GM23338 (cell line): ENCODE results near the gene ZNF784. TPM values are rescaled to one million over a fixed set of nuclear protein-coding genes. Genes with fewer than 3 reads are reported as not detected.

Source experiments
- ATAC-seq: fragments of 200-7000 bp; cut with Tn5 transposase; 3 replicates; pipeline ENCODE4 v1.9.1; 2020
- DNase-seq: peaks from one replicate; pipeline ENCODE4 v3.0.0-alpha.2; 2015; ENCODE audit warnings: low spot score
- H2AFZ ChIP-seq: fragments of 200-600 bp; sonication (generic); 2 replicates; pipeline ENCODE4 v1.8.0; 2016; ENCODE audit warnings: antibody characterized with exemption, mild to moderate bottlenecking, moderate library complexity
- H3F3A ChIP-seq: fragments of 200-600 bp; sonication (generic); replicated peaks from 2 replicates; pipeline ENCODE4 v1.8.0; 2017; ENCODE audit warnings: antibody characterized with exemption, mixed run types, low read depth
- H3K27ac ChIP-seq: fragments of 200-600 bp; sonication (generic); 2 replicates; pipeline ENCODE4 v1.6.1; 2016; ENCODE audit warnings: low read depth
- H3K27me3 ChIP-seq: fragments of 200-600 bp; sonication (generic); 2 replicates; pipeline ENCODE4 v1.8.0; 2016; ENCODE audit warnings: mild to moderate bottlenecking, mixed run types, moderate library complexity; ENCODE audit not compliant: insufficient read depth
- H3K36me3 ChIP-seq: fragments of 200-600 bp; sonication (generic); 2 replicates; pipeline ENCODE4 v1.8.0; 2016; ENCODE audit warnings: mild to moderate bottlenecking; ENCODE audit not compliant: insufficient read depth
- H3K4me1 ChIP-seq: fragments of 200-600 bp; sonication (generic); 2 replicates; pipeline ENCODE4 v1.8.0; 2016; ENCODE audit warnings: mild to moderate bottlenecking, moderate library complexity; ENCODE audit not compliant: insufficient read depth
- H3K4me2 ChIP-seq: fragments of 200-600 bp; sonication (generic); 2 replicates; pipeline ENCODE4 v1.7.1; 2017; ENCODE audit warnings: mixed run types
- H3K4me3 ChIP-seq: fragments of 200-600 bp; sonication (generic); 2 replicates; pipeline ENCODE4 v1.6.1; 2016; ENCODE audit warnings: mixed run types
- H3K79me2 ChIP-seq: fragments of 200-600 bp; sonication (generic); replicated peaks from 2 replicates; pipeline ENCODE4 v1.8.0; 2017; ENCODE audit warnings: mild to moderate bottlenecking; ENCODE audit not compliant: insufficient read depth
- H3K9me2 ChIP-seq: fragments of 200-600 bp; sonication (generic); 2 replicates; pipeline ENCODE4 v1.8.0; 2017; ENCODE audit not compliant: insufficient read depth
- H4K20me1 ChIP-seq: fragments of 200-600 bp; sonication (generic); replicated peaks from 2 replicates; pipeline ENCODE4 v1.8.0; 2017; ENCODE audit warnings: mild to moderate bottlenecking; ENCODE audit not compliant: insufficient read depth
- H3K27ac Mint-ChIP-seq: 2 replicates; pipeline ENCODE4 v1.8.0; 2020; ENCODE audit warnings: inconsistent platforms, mild to moderate bottlenecking, moderate library complexity, mixed read lengths
- H3K27me3 Mint-ChIP-seq: 3 replicates; pipeline ENCODE4 v1.8.0; 2022; ENCODE audit warnings: low read depth, mild to moderate bottlenecking, moderate library complexity, mixed read lengths, inconsistent platforms; ENCODE audit not compliant: insufficient read depth, poor library complexity
- H3K36me3 Mint-ChIP-seq: 3 replicates; pipeline ENCODE4 v1.8.0; 2021; ENCODE audit warnings: low read depth, mild to moderate bottlenecking, inconsistent platforms, moderate library complexity, mixed read lengths
- H3K4me1 Mint-ChIP-seq: 3 replicates; pipeline ENCODE4 v1.8.0; 2020; ENCODE audit warnings: mild to moderate bottlenecking, inconsistent platforms, mixed read lengths
- H3K4me3 Mint-ChIP-seq: 3 replicates; pipeline ENCODE4 v1.8.0; 2021; ENCODE audit warnings: moderate library complexity, mild to moderate bottlenecking, inconsistent platforms, mixed read lengths
- H3K9me3 Mint-ChIP-seq: 3 replicates; pipeline ENCODE4 v1.8.0; 2020; ENCODE audit warnings: moderate library complexity, mild to moderate bottlenecking, inconsistent platforms, mixed read lengths
- CREB1 ChIP-seq: fragments of 250-450 bp; sonication (Bioruptor Pico); IDR thresholded peaks from 2 replicates; pipeline ENCODE4 v1.5.0; 2020; ENCODE audit warnings: low read depth, mild to moderate bottlenecking, moderate library complexity
- CTCF ChIP-seq, 2 experiments: fragments of 200-600 bp in 1 of 2; sonication (generic) in 1 of 2; conservative IDR thresholded peaks; 2 replicates each; pipeline versions ENCODE4 v1.5.1 to v1.6.1; 2016 to 2017; ENCODE audit warnings: antibody characterized with exemption in 2 of 2, low read depth in 2 of 2, mild to moderate bottlenecking in 2 of 2, moderate library complexity in 1 of 2
- EZH2 ChIP-seq: fragments of 200-600 bp; sonication (generic); IDR thresholded peaks from one replicate; pipeline ENCODE4 v1.8.0; 2017; ENCODE audit warnings: antibody characterized with exemption, mild to moderate bottlenecking, low read depth; ENCODE audit not compliant: unreplicated experiment
- EZH2phosphoT487 ChIP-seq: fragments of 200-600 bp; sonication (generic); IDR thresholded peaks from one replicate; pipeline ENCODE4 v1.8.1; 2018; ENCODE audit warnings: antibody characterized with exemption; ENCODE audit not compliant: unreplicated experiment
- JUNB ChIP-seq: IDR thresholded peaks from one replicate; pipeline ENCODE4 v1.6.1; 2016; ENCODE audit warnings: antibody characterized with exemption; ENCODE audit not compliant: unreplicated experiment
- NANOG ChIP-seq: IDR thresholded peaks from 2 replicates; pipeline ENCODE4 v1.6.1; 2016; ENCODE audit warnings: antibody characterized with exemption, borderline replicate concordance
- POLR2AphosphoS5 ChIP-seq: IDR thresholded peaks from 2 replicates; pipeline ENCODE4 v1.6.1; 2016; ENCODE audit warnings: antibody characterized with exemption, low read depth
- REST ChIP-seq: IDR thresholded peaks from one replicate; pipeline ENCODE4 v1.6.1; 2018; ENCODE audit warnings: antibody characterized with exemption; ENCODE audit not compliant: unreplicated experiment
- STAT1 ChIP-seq: IDR thresholded peaks from one replicate; pipeline ENCODE4 v1.6.1; 2016; ENCODE audit warnings: antibody characterized with exemption; ENCODE audit not compliant: unreplicated experiment
- ZNF114 ChIP-seq: fragments of 250-450 bp; sonication (Bioruptor Pico); IDR thresholded peaks from 2 replicates; pipeline ENCODE4 v1.5.0; 2020; ENCODE audit warnings: mild to moderate bottlenecking, moderate library complexity
- ZNF331 ChIP-seq: fragments of 250-450 bp; sonication (Bioruptor Pico); IDR thresholded peaks from 2 replicates; pipeline ENCODE4 v1.5.0; 2020; ENCODE audit warnings: low read depth, mild to moderate bottlenecking, moderate library complexity
- polyA plus RNA-seq: library from polyadenylated mRNA; unstranded; fragments of >200 nt; fragmentation: Nextera tagmentation; extraction: Ambion mirVana; gene quantifications from 2 replicates; pipeline ENCODE4 v1.2.1, GENCODE V29; 2016
- total RNA-seq: library from RNA; depleted of rRNA; stranded (reverse); fragments of >200 nt; shearing (Covaris generic); gene quantifications from 2 replicates; pipeline ENCODE4 v1.2.3, GENCODE V29; 2014
- TF ChIP-seq, protein P1 (sequence below): IDR thresholded peaks from 2 replicates; pipeline ENCODE4 v1.6.1; 2016; ENCODE audit warnings: antibody characterized with exemption
- TF ChIP-seq, protein P2 (sequence below): fragments of 250-450 bp; sonication (Bioruptor Pico); IDR thresholded peaks from 2 replicates; pipeline ENCODE4 v1.5.0; 2020; ENCODE audit warnings: mild to moderate bottlenecking, moderate library complexity

ZNF784 gene
- total and polyA plus RNA-seq, 2 experiments from 2014 or later: 1.5 to 6.7 TPM

- Mint-ChIP-seq H3K27me3 (peaks cover 31% of the 10 kb centered on the region), H3K9me3 (peaks cover 3% of the 10 kb centered on the region; the same call in 2 of the 3 replicates), H3K4me1 (peaks cover 23% of the 10 kb centered on the region), H3K4me3 (peak overlapping the region; percentile 95), H3K36me3 (peaks cover 24% of the 10 kb centered on the region), H3K27ac (peak overlapping the region; percentile 46; the same call in 1 of the 2 replicates)
- no peak for DNase-seq
- peak overlapping the region; percentile 87 for H3K4me2 ChIP-seq
- H3K27ac ChIP-seq: peak overlapping the region; percentile 79
- H3K27me3 ChIP-seq: no peaks in the 10 kb centered on the region
- TF ChIP-seq POLR2AphosphoS5: no peak
- no peak for TF ChIP-seq STAT1
- no peak for TF ChIP-seq REST
- TF ChIP-seq CTCF (conservative IDR thresholded peaks at IDR 0.05; ENCODE audit: low read depth in 2 of 2): no peak
- no peak for TF ChIP-seq ZNF114
- TF ChIP-seq, protein P1, sequence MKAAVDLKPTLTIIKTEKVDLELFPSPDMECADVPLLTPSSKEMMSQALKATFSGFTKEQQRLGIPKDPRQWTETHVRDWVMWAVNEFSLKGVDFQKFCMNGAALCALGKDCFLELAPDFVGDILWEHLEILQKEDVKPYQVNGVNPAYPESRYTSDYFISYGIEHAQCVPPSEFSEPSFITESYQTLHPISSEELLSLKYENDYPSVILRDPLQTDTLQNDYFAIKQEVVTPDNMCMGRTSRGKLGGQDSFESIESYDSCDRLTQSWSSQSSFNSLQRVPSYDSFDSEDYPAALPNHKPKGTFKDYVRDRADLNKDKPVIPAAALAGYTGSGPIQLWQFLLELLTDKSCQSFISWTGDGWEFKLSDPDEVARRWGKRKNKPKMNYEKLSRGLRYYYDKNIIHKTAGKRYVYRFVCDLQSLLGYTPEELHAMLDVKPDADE: no peak
- TF ChIP-seq ZNF331 (CRISPR knock-in tag): no peak
- TF ChIP-seq NANOG: no peak
- TF ChIP-seq JUNB: no peak
- TF ChIP-seq CREB1 (CRISPR knock-in tag): no peak
- TF ChIP-seq, protein P2, sequence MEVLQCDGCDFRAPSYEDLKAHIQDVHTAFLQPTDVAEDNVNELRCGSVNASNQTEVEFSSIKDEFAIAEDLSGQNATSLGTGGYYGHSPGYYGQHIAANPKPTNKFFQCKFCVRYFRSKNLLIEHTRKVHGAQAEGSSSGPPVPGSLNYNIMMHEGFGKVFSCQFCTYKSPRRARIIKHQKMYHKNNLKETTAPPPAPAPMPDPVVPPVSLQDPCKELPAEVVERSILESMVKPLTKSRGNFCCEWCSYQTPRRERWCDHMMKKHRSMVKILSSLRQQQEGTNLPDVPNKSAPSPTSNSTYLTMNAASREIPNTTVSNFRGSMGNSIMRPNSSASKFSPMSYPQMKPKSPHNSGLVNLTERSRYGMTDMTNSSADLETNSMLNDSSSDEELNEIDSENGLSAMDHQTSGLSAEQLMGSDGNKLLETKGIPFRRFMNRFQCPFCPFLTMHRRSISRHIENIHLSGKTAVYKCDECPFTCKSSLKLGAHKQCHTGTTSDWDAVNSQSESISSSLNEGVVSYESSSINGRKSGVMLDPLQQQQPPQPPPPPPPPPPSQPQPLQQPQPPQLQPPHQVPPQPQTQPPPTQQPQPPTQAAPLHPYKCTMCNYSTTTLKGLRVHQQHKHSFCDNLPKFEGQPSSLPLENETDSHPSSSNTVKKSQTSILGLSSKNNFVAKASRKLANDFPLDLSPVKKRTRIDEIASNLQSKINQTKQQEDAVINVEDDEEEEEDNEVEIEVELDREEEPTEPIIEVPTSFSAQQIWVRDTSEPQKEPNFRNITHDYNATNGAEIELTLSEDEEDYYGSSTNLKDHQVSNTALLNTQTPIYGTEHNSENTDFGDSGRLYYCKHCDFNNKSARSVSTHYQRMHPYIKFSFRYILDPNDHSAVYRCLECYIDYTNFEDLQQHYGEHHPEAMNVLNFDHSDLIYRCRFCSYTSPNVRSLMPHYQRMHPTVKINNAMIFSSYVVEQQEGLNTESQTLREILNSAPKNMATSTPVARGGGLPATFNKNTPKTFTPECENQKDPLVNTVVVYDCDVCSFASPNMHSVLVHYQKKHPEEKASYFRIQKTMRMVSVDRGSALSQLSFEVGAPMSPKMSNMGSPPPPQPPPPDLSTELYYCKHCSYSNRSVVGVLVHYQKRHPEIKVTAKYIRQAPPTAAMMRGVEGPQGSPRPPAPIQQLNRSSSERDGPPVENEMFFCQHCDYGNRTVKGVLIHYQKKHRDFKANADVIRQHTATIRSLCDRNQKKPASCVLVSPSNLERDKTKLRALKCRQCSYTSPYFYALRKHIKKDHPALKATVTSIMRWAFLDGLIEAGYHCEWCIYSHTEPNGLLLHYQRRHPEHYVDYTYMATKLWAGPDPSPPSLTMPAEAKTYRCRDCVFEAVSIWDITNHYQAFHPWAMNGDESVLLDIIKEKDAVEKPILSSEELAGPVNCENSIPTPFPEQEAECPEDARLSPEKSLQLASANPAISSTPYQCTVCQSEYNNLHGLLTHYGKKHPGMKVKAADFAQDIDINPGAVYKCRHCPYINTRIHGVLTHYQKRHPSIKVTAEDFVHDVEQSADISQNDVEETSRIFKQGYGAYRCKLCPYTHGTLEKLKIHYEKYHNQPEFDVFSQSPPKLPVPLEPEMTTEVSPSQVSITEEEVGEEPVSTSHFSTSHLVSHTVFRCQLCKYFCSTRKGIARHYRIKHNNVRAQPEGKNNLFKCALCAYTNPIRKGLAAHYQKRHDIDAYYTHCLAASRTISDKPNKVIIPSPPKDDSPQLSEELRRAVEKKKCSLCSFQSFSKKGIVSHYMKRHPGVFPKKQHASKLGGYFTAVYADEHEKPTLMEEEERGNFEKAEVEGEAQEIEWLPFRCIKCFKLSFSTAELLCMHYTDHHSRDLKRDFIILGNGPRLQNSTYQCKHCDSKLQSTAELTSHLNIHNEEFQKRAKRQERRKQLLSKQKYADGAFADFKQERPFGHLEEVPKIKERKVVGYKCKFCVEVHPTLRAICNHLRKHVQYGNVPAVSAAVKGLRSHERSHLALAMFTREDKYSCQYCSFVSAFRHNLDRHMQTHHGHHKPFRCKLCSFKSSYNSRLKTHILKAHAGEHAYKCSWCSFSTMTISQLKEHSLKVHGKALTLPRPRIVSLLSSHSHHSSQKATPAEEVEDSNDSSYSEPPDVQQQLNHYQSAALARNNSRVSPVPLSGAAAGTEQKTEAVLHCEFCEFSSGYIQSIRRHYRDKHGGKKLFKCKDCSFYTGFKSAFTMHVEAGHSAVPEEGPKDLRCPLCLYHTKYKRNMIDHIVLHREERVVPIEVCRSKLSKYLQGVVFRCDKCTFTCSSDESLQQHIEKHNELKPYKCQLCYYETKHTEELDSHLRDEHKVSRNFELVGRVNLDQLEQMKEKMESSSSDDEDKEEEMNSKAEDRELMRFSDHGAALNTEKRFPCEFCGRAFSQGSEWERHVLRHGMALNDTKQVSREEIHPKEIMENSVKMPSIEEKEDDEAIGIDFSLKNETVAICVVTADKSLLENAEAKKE: no peak
- TF ChIP-seq EZH2phosphoT487: no peak
- no peak for TF ChIP-seq EZH2
- peaks cover 5% of the 10 kb centered on the region; the same call in 1 of the 2 replicates for H3K36me3 ChIP-seq
- H2AFZ ChIP-seq: no peak overlapping the region
- H4K20me1 ChIP-seq: peaks cover 22% of the 10 kb centered on the region
- peaks cover 22% of the 10 kb centered on the region for H3F3A ChIP-seq
- no peaks in the 10 kb centered on the region for H3K9me2 ChIP-seq
- ATAC-seq: no peak
- H3K4me1 ChIP-seq: peaks cover 13% of the 10 kb centered on the region
- H3K4me3 ChIP-seq: peak overlapping the region; percentile 84
- H3K79me2 ChIP-seq: peaks cover 14% of the 10 kb centered on the region
Observed at GRCh38 chr19:55606817-55607216, 17.5 kb downstream of the ZNF784 start.
